ENCODE data around the gene TWIST2. TPM values are rescaled to one million over a fixed set of nuclear protein-coding genes. Genes with fewer than 3 reads are reported as not detected.
A peak's percentile ranks its signal among the peaks of the same experiment; 100 is the strongest.

Gene TWIST2
- total RNA-seq, 6 donors from 2014 or later, result 10.5 to 29.3 (median 23.4) TPM

GRCh38 chr2:238863749-238864206, 15.9 kb downstream of the TWIST2 start:
- H3K27ac ChIP-seq, result peak overlapping the region; percentile 2 to 88 (median 74)
- no peaks in the 10 kb centered on the region for H3K9me3 ChIP-seq
- no peak overlapping the region for H3K4me3 ChIP-seq
- DNase-seq, result no peak
- H3K36me3 ChIP-seq, result no peaks in the 10 kb centered on the region
- H3K27me3 ChIP-seq, result no peaks in the 10 kb centered on the region
- TF ChIP-seq CTCF (IDR thresholded peaks at IDR 0.05) (no peak), POLR2AphosphoS5 (IDR thresholded peaks at IDR 0.05) (no peak), POLR2A (IDR thresholded peaks at IDR 0.05) (no peak), EP300 (IDR thresholded peaks at IDR 0.05) (no peak)
- ATAC-seq (ENCODE audit: low FRiP score in 2 of 2), result peak in 1 of 2 donors; percentile 11
- peaks cover 27 to 39% (median 37%) of the 10 kb centered on the region in 4 donors for H3K4me1 ChIP-seq
- 73 to 79% methylated on average over 9 of the region's 9 CpGs for WGBS, 2 donors

- ATAC-seq (ENCODE audit: low FRiP score in 2 of 2), result peak; percentile 93 to 94
- 41 to 49% methylated on average over 12 to 25 of the region's 29 CpGs for WGBS, 2 donors
- peak in 1 of 2 donors; percentile 52 for TF ChIP-seq POLR2AphosphoS5 (IDR thresholded peaks at IDR 0.05)
- TF ChIP-seq POLR2A (IDR thresholded peaks at IDR 0.05), result peak in 1 of 4 donors; percentile 30
- no peak for TF ChIP-seq CTCF (IDR thresholded peaks at IDR 0.05)
- no peak for TF ChIP-seq EP300 (IDR thresholded peaks at IDR 0.05)
These were observed 16.5 kb downstream of the TWIST2 start for GRCh38 chr2:238864207-238865014.

GRCh38 chr2:238865015-238865719, 17.3 kb downstream of the TWIST2 start:
- no peak for ATAC-seq (ENCODE audit: low FRiP score in 2 of 2)
- Histone ChIP-seq H3K4me1 (peaks cover 36 to 46% (median 39%) of the 10 kb centered on the region in 4 donors), H3K4me3 (peak overlapping the region in 1 of 4 donors; percentile 21), H3K36me3 (no peaks in the 10 kb centered on the region), H3K27me3 (no peaks in the 10 kb centered on the region), H3K9me3 (no peaks in the 10 kb centered on the region), H3K27ac (peak overlapping the region in 3 of 4 donors; percentile 84 to 88 (median 86))
- DNase-seq, result peak in 1 of 2 donors; percentile 18
- 68 to 78% methylated on average over 7 to 17 of the region's 17 CpGs for WGBS, 2 donors
- TF ChIP-seq POLR2A (IDR thresholded peaks at IDR 0.05) (no peak), CTCF (IDR thresholded peaks at IDR 0.05) (no peak), EP300 (IDR thresholded peaks at IDR 0.05) (no peak), POLR2AphosphoS5 (IDR thresholded peaks at IDR 0.05) (no peak)

More at GRCh38 chr2:238864207-238865014, 16.5 kb downstream of the TWIST2 start:
- Histone ChIP-seq H3K27ac (peak overlapping the region; percentile 68 to 88 (median 85)), H3K27me3 (no peaks in the 10 kb centered on the region), H3K4me3 (peak overlapping the region in 3 of 4 donors; percentile 11 to 26 (median 21)), H3K36me3 (no peaks in the 10 kb centered on the region), H3K9me3 (no peaks in the 10 kb centered on the region), H3K4me1 (peaks cover 31 to 42% (median 39%) of the 10 kb centered on the region in 4 donors)
- peak; percentile 84 to 95 for DNase-seq

GRCh38 chr2:238865744-238866355, 18.0 kb downstream of the TWIST2 start:
- TF ChIP-seq EP300 (IDR thresholded peaks at IDR 0.05) (no peak), POLR2A (IDR thresholded peaks at IDR 0.05) (no peak), CTCF (IDR thresholded peaks at IDR 0.05) (no peak), POLR2AphosphoS5 (IDR thresholded peaks at IDR 0.05) (no peak)
- H3K27ac ChIP-seq, result peak overlapping the region in 1 of 4 donors; percentile 17
- 93 to 94% methylated on average over 9 to 15 of the region's 15 CpGs for WGBS, 2 donors
- no peaks in the 10 kb centered on the region for H3K27me3 ChIP-seq
- DNase-seq (peak; percentile 10 to 61), ATAC-seq (ENCODE audit: low FRiP score in 2 of 2) (no peak)
- no peak overlapping the region for H3K4me3 ChIP-seq
- H3K4me1 ChIP-seq, result peaks cover 36 to 46% (median 39%) of the 10 kb centered on the region in 4 donors
- no peaks in the 10 kb centered on the region for H3K9me3 ChIP-seq
- H3K36me3 ChIP-seq, result no peaks in the 10 kb centered on the region
